HEK293 (cell line): ENCODE results near the gene TTLL7.

Experiments
- CTCF ChIA-PET: fragments of 350-600 bp; formaldehyde crosslinking; extraction: SDS; loops from one replicate; lab custom pipeline; 2021; ENCODE audit warnings: antibody characterized with exemption; lab: Yijun Ruan, JAX
- POLR2A ChIA-PET: fragments of 300-600 bp; formaldehyde crosslinking; extraction: SDS; loops from one replicate; lab custom pipeline; 2020; ENCODE audit warnings: antibody characterized with exemption, inconsistent platforms; lab: Yijun Ruan, JAX
- H3K27ac ChIP-seq: fragments of 200-500 bp; sonication (Bioruptor generic); 2 replicates; pipeline ENCODE4 v1.5.1; 2014; ENCODE audit warnings: low read depth, low read length, control low read depth, inconsistent platforms; ENCODE audit errors: extremely low read depth
- H3K36me3 ChIP-seq, 2 experiments: fragments of 200-500 bp in 1 of 2; sonication (Bioruptor generic) in 1 of 2; 1 replicate in 1 of 2; 2 replicates in 1 of 2; pipeline ENCODE4 v1.5.1; 2014 to 2017; ENCODE audit warnings: inconsistent platforms in 2 of 2, low read length in 2 of 2; ENCODE audit not compliant: control insufficient read depth in 2 of 2, insufficient read depth in 1 of 2
- H3K4me1 ChIP-seq: fragments of 200-500 bp; sonication (Bioruptor generic); 2 replicates; pipeline ENCODE4 v1.5.1; 2014; ENCODE audit warnings: mild to moderate bottlenecking, low read length, inconsistent platforms; ENCODE audit not compliant: control insufficient read depth, insufficient read depth
- H3K4me3 ChIP-seq: 2 replicates; pipeline ENCODE4 v1.5.1; 2011; ENCODE audit warnings: low read depth, mild to moderate bottlenecking, control low read depth, low read length, moderate library complexity
- H3K9me3 ChIP-seq: fragments of 200-500 bp; sonication (Bioruptor generic); 2 replicates; pipeline ENCODE4 v1.5.1; 2014; ENCODE audit warnings: low read depth, low read length, inconsistent platforms; ENCODE audit not compliant: control insufficient read depth, insufficient read depth
- AEBP2 ChIP-seq: fragments of 450-650 bp; formaldehyde crosslinking; IDR thresholded peaks from 2 replicates; pipeline ENCODE4 v1.5.1; 2016; ENCODE audit warnings: missing biosample characterization, missing genetic modification characterization, borderline replicate concordance
- EGR2 ChIP-seq: fragments of 450-650 bp; formaldehyde crosslinking; IDR thresholded peaks from 2 replicates; pipeline ENCODE4 v1.5.1; 2016; ENCODE audit warnings: low read depth, missing biosample characterization, missing genetic modification characterization
- GLI4 ChIP-seq: fragments of 450-650 bp; formaldehyde crosslinking; IDR thresholded peaks from 2 replicates; pipeline ENCODE4 v1.5.1; 2016; ENCODE audit warnings: missing biosample characterization, missing genetic modification characterization
- IKZF3 ChIP-seq: fragments of 450-650 bp; IDR thresholded peaks from 2 replicates; pipeline ENCODE4 v1.5.0; 2018; ENCODE audit warnings: missing biosample characterization, mild to moderate bottlenecking, missing genetic modification characterization, moderate library complexity
- KLF16 ChIP-seq: fragments of 450-650 bp; formaldehyde crosslinking; IDR thresholded peaks from 2 replicates; pipeline ENCODE4 v1.5.1; 2017; ENCODE audit warnings: missing biosample characterization, missing genetic modification characterization
- MEIS1 ChIP-seq: sonication (generic); formaldehyde crosslinking; IDR thresholded peaks from 2 replicates; pipeline ENCODE4 v1.8.1; 2022; ENCODE audit warnings: missing genetic modification reagents, mild to moderate bottlenecking, borderline replicate concordance
- REST ChIP-seq: fragments of 450-650 bp; formaldehyde crosslinking; IDR thresholded peaks from 2 replicates; pipeline ENCODE4 v1.5.1; 2016; ENCODE audit warnings: missing biosample characterization, missing genetic modification characterization
- ZBTB21 ChIP-seq: fragments of 450-650 bp; formaldehyde crosslinking; IDR thresholded peaks from 2 replicates; pipeline ENCODE4 v1.5.1; 2017; ENCODE audit warnings: missing biosample characterization, missing genetic modification characterization
- ZBTB6 ChIP-seq: fragments of 450-650 bp; formaldehyde crosslinking; IDR thresholded peaks from 2 replicates; pipeline ENCODE4 v1.5.1; 2017; ENCODE audit warnings: missing biosample characterization, missing genetic modification characterization
- ZFHX2 ChIP-seq: fragments of 450-650 bp; formaldehyde crosslinking; conservative IDR thresholded peaks from 2 replicates; pipeline ENCODE4 v1.5.1; 2016; ENCODE audit warnings: missing biosample characterization, missing genetic modification characterization
- ZNF112 ChIP-seq: fragments of 450-650 bp; formaldehyde crosslinking; IDR thresholded peaks from 2 replicates; pipeline ENCODE4 v1.5.0; 2017; ENCODE audit warnings: missing biosample characterization, missing genetic modification characterization
- ZNF24 ChIP-seq: fragments of 450-650 bp; formaldehyde crosslinking; IDR thresholded peaks from 2 replicates; pipeline ENCODE4 v1.5.1; 2016; ENCODE audit warnings: missing biosample characterization, missing genetic modification characterization
- ZNF302 ChIP-seq: fragments of 450-650 bp; formaldehyde crosslinking; IDR thresholded peaks from 2 replicates; pipeline ENCODE4 v1.5.1; 2016; ENCODE audit warnings: missing biosample characterization, missing genetic modification characterization, low read depth
- ZNF449 ChIP-seq: fragments of 450-650 bp; formaldehyde crosslinking; IDR thresholded peaks from 2 replicates; pipeline ENCODE4 v1.5.1; 2017; ENCODE audit warnings: missing biosample characterization, mild to moderate bottlenecking, missing genetic modification characterization, moderate library complexity
- ZNF561 ChIP-seq: fragments of 450-650 bp; IDR thresholded peaks from 2 replicates; pipeline ENCODE4 v1.5.1; 2018; ENCODE audit warnings: missing biosample characterization, missing genetic modification characterization, borderline replicate concordance
- TF ChIP-seq, protein P1 (sequence below): fragments of 450-650 bp; formaldehyde crosslinking; IDR thresholded peaks from 2 replicates; pipeline ENCODE4 v1.5.1; 2016; ENCODE audit warnings: missing biosample characterization, missing genetic modification characterization
- TF ChIP-seq, protein P2 (sequence below): fragments of 450-650 bp; formaldehyde crosslinking; IDR thresholded peaks from 2 replicates; pipeline ENCODE4 v1.5.1; 2016; ENCODE audit warnings: missing biosample characterization, missing genetic modification characterization

The TTLL7 gene

GRCh38 chr1:83920320-83920719 lies 78.6 kb downstream of the TTLL7 start:
- H3K4me3 ChIP-seq: no peak overlapping the region
- TF ChIP-seq ZNF449 (tag by site-specific recombination) (no peak), IKZF3 (tag by site-specific recombination) (no peak), MEIS1 (CRISPR knock-in tag) (no peak), ZBTB21 (no peak), ZBTB6 (tag by site-specific recombination) (no peak), ZNF561 (tag by site-specific recombination) (no peak), EGR2 (peak; percentile 77), REST (tag by site-specific recombination) (no peak), GLI4 (tag by site-specific recombination) (no peak), KLF16 (tag by site-specific recombination) (no peak), ZNF112 (tag by site-specific recombination) (no peak), ZNF24 (tag by site-specific recombination) (no peak), AEBP2 (no peak), ZFHX2 (peak; percentile 31; the same call in 1 of the 2 replicates), ZNF302 (tag by site-specific recombination) (no peak)
- TF ChIP-seq, protein P1, sequence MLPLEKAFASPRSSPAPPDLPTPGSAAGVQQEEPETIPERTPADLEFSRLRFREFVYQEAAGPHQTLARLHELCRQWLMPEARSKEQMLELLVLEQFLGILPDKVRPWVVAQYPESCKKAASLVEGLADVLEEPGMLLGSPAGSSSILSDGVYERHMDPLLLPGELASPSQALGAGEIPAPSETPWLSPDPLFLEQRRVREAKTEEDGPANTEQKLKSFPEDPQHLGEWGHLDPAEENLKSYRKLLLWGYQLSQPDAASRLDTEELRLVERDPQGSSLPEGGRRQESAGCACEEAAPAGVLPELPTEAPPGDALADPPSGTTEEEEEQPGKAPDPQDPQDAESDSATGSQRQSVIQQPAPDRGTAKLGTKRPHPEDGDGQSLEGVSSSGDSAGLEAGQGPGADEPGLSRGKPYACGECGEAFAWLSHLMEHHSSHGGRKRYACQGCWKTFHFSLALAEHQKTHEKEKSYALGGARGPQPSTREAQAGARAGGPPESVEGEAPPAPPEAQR (tag by site-specific recombination): no peak
- TF ChIP-seq, protein P2, sequence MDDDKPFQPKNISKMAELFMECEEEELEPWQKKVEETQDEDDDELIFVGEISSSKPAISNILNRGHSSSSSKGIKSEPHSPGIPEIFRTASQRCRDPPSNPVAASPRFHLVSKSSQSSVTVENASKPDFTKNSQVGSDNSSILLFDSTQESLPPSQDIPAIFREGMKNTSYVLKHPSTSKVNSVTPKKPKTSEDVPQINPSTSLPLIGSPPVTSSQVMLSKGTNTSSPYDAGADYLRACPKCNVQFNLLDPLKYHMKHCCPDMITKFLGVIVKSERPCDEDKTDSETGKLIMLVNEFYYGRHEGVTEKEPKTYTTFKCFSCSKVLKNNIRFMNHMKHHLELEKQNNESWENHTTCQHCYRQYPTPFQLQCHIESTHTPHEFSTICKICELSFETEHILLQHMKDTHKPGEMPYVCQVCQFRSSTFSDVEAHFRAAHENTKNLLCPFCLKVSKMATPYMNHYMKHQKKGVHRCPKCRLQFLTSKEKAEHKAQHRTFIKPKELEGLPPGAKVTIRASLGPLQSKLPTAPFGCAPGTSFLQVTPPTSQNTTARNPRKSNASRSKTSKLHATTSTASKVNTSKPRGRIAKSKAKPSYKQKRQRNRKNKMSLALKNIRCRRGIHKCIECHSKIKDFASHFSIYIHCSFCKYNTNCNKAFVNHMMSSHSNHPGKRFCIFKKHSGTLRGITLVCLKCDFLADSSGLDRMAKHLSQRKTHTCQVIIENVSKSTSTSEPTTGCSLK (tag by site-specific recombination): no peak
- CTCF ChIA-PET: interaction anchor here (0.9 kb wide), 1 partner anchor 14 kb away, joined by 6 read pairs; no protein-coding TSS in a partner anchor
- POLR2A ChIA-PET: no interaction called here
- H3K27ac ChIP-seq: no peak overlapping the region
- no peaks in the 10 kb centered on the region for H3K4me1 ChIP-seq
- H3K9me3 ChIP-seq: no peaks in the 10 kb centered on the region
- H3K36me3 ChIP-seq: peaks cover 5 to 28% of the 10 kb centered on the region in 2 experiments; a peak in 1 of 3 replicates
